K562 (cell line): ENCODE measurements around the gene ZNRF2. TPM values are rescaled to one million over a fixed set of nuclear protein-coding genes. Genes with fewer than 3 reads are reported as not detected.

ENCODE experiments used
- ESRRA ChIP-seq: fragments of 450-650 bp; IDR thresholded peaks from 2 replicates; pipeline ENCODE4 v1.6.1; 2014; ENCODE audit warnings: low read depth, mild to moderate bottlenecking, moderate library complexity, borderline replicate concordance
- FOXO4 ChIP-seq: fragments of 450-650 bp; formaldehyde crosslinking; IDR thresholded peaks from 2 replicates; pipeline ENCODE4 v1.4.0; 2020; ENCODE audit warnings: mild to moderate bottlenecking, moderate library complexity
- HBP1 ChIP-seq: fragments of 450-650 bp; formaldehyde crosslinking; IDR thresholded peaks from 2 replicates; pipeline ENCODE4 v1.4.0; 2022; ENCODE audit warnings: missing genetic modification characterization
- KLF16 ChIP-seq: IDR thresholded peaks from 2 replicates; pipeline ENCODE4 v1.6.1; 2016; ENCODE audit warnings: antibody characterized with exemption
- LARP7 ChIP-seq: fragments of 450-650 bp; IDR thresholded peaks from 2 replicates; pipeline ENCODE4 v1.6.1; 2016
- MEIS2 ChIP-seq: fragments of 450-650 bp; IDR thresholded peaks from 2 replicates; pipeline ENCODE4 v1.6.1; 2014; ENCODE audit warnings: mild to moderate bottlenecking; ENCODE audit not compliant: partially characterized antibody
- MXD1 ChIP-seq: fragments of 250-450 bp; sonication (Bioruptor Pico); IDR thresholded peaks from 2 replicates; pipeline ENCODE4 v1.8.0; 2021; ENCODE audit warnings: borderline replicate concordance, mild to moderate bottlenecking, moderate library complexity; ENCODE audit not compliant: poor library complexity, severe bottlenecking
- NRF1 ChIP-seq, 2 experiments: fragments of 450-650 bp; IDR thresholded peaks in 1 of 2; conservative IDR thresholded peaks in 1 of 2; 2 replicates each; pipeline ENCODE4 v1.6.1; 2014; ENCODE audit warnings: mild to moderate bottlenecking in 2 of 2
- PHF20 ChIP-seq: fragments of 450-650 bp; IDR thresholded peaks from 2 replicates; pipeline ENCODE4 v1.6.1; 2018; ENCODE audit not compliant: partially characterized antibody
- RCOR1 ChIP-seq, 2 experiments: IDR thresholded peaks; 2 replicates each; pipeline ENCODE4 v1.6.1; 2012; ENCODE audit warnings: low read depth in 2 of 2, low read length in 2 of 2, borderline replicate concordance in 1 of 2, improper control_type of control experiment in 1 of 2
- TBL1XR1 ChIP-seq, 2 experiments: IDR thresholded peaks; 2 replicates each; pipeline ENCODE4 v1.6.1; 2012; ENCODE audit warnings: improper control_type of control experiment in 2 of 2, low read length in 2 of 2, mild to moderate bottlenecking in 1 of 2
- ZEB2 ChIP-seq: fragments of 450-650 bp; IDR thresholded peaks from 2 replicates; pipeline ENCODE4 v1.6.1; 2016
- ZFP36 ChIP-seq: fragments of 150-350 bp; IDR thresholded peaks from 2 replicates; pipeline ENCODE4 v1.6.1; 2018; ENCODE audit warnings: low read length, low read depth; ENCODE audit not compliant: partially characterized antibody
- ZNF740 ChIP-seq, 3 experiments: fragments of 200-800 bp in 1 of 3; sonication (Bioruptor generic) in 1 of 3; sonication (generic) in 1 of 3; formaldehyde crosslinking in 1 of 3; IDR thresholded peaks; 2 replicates each; pipeline versions ENCODE4 v1.6.1 to v1.8.0; 2016 to 2022; ENCODE audit warnings: mild to moderate bottlenecking in 2 of 3, missing compliant biosample characterization in 2 of 3, missing genetic modification characterization in 2 of 3, missing genetic modification reagents in 1 of 3
- ZZZ3 ChIP-seq: fragments of 450-650 bp; IDR thresholded peaks from 2 replicates; pipeline ENCODE4 v1.6.1; 2016; ENCODE audit warnings: antibody characterized with exemption, mild to moderate bottlenecking, moderate library complexity
- polyA plus RNA-seq, 8 experiments: library from polyadenylated mRNA; depleted of rRNA in 4 of 8; stranded (reverse) in 5 of 8; unstranded in 3 of 8; fragments of >200 nt; fragmentation: Nextera tagmentation in 2 of 8; fragmentation: Illumina TruSeq in 1 of 8; extraction: Ambion mirVana in 2 of 8; extraction: Trizol in 1 of 8; gene quantifications; 2 replicates each; pipeline versions ENCODE4 v1.2.1 to v1.2.3, GENCODE V29; 2011 to 2014; ENCODE audit warnings: inconsistent platforms in 1 of 8, missing spikeins in 1 of 8
- total RNA-seq, 7 experiments: library from RNA; depleted of rRNA in 6 of 7; stranded (reverse); fragments of >200 nt in 6 of 7; fragmentation: Illumina TruSeq in 2 of 7; extraction: Trizol in 2 of 7; gene quantifications; 2 replicates each; pipeline versions ENCODE4 v1.2.1 to v1.2.3, GENCODE V29; 2011 to 2021; ENCODE audit warnings: low replicate concordance in 1 of 7

The ZNRF2 gene
- total and polyA plus RNA-seq, 9 of the 15 experiments (the other 6 are each of a cell fraction or from before 2014, with no cell fraction given), result 1.1 to 13.9 (median 5.5) TPM

- no peak for TF ChIP-seq FOXO4 (CRISPR knock-in tag)
- no peak for TF ChIP-seq PHF20
- peak; percentile 83 for TF ChIP-seq MEIS2
- peak in 1 of 2 experiments; percentile 39; a peak in 1 of 4 replicates for TF ChIP-seq NRF1 (conservative IDR thresholded peaks at IDR 0.05 in 1 of 2, IDR thresholded peaks at IDR 0.05 in 1 of 2)
- TF ChIP-seq ZNF740 (CRISPR knock-in tag; IDR thresholded peaks at IDR 0.05), result no peak
- no peak for TF ChIP-seq ZNF740 (tag; IDR thresholded peaks at IDR 0.05)
- peak; percentile 59; the same call in 1 of the 2 replicates for TF ChIP-seq ESRRA
- TF ChIP-seq KLF16, result no peak
- no peak for TF ChIP-seq TBL1XR1 (IDR thresholded peaks at IDR 0.05; ENCODE audit: low read length in 2 of 2)
- TF ChIP-seq ZEB2, result no peak
- no peak for TF ChIP-seq MXD1 (CRISPR knock-in tag)
- TF ChIP-seq HBP1, result no peak
- no peak for TF ChIP-seq ZZZ3
- TF ChIP-seq LARP7, result no peak
- TF ChIP-seq ZFP36, result no peak
- TF ChIP-seq RCOR1 (IDR thresholded peaks at IDR 0.05; ENCODE audit: borderline replicate concordance in 1 of 2, low read depth in 2 of 2, low read length in 2 of 2), result 0 out of 4 replicates have a peak, but pooled peaks of 1 of the 2 experiments have one; percentile 9
- TF ChIP-seq, all 486 proteins: peak for 9
Measured at GRCh38 chr7:30330134-30331111, 46.0 kb downstream of the ZNRF2 start (continued).
